Measurements from ENCODE around the gene HERC2. TPM values are rescaled to one million over a fixed set of nuclear protein-coding genes. Genes with fewer than 3 reads are reported as not detected.
"Not testable (repeated sequence)": the region's sequence is repeated elsewhere in the genome, so short reads cannot be mapped to it uniquely, and the experiment has no call there.

Gene HERC2
- 14.0 and 23.0 TPM in 2 replicates for total RNA-seq (2014; rRNA removed; shearing (Covaris generic))

GRCh38 chr15:28322129-28322588 is at the start of gene HERC2:
Gene HERC2 (minus strand): TSS chr15:28322179. CDS start chr15:28321433, 746 bp downstream.
- DNase-seq (ENCODE audit: low spot score): not testable (repeated sequence)

- not testable (repeated sequence) for DNase-seq (ENCODE audit: low spot score)
Observed at GRCh38 chr15:28365502-28365901, 43.5 kb upstream of the HERC2 start.

- DNase-seq (ENCODE audit: low spot score): not testable (repeated sequence)
Observed at GRCh38 chr15:28357984-28358383, 36.0 kb upstream of the HERC2 start, which contains the start of gene GOLGA6L24. Gene GOLGA6L24 (minus strand): TSS chr15:28358084. CDS start chr15:28358023, 61 bp downstream.

GRCh38 chr15:28321358-28322078 is 461 bp downstream of the HERC2 start:
- not testable (repeated sequence) for DNase-seq (ENCODE audit: low spot score)

- not testable (repeated sequence) for DNase-seq (ENCODE audit: low spot score)
Observed at GRCh38 chr15:28319725-28320124, 2.3 kb downstream of the HERC2 start.

- DNase-seq (ENCODE audit: low spot score): not testable (repeated sequence)
Observed at GRCh38 chr15:28318828-28319227, 3.2 kb downstream of the HERC2 start.

- not testable (repeated sequence) for DNase-seq (ENCODE audit: low spot score)
Observed at GRCh38 chr15:28318122-28318521, 3.9 kb downstream of the HERC2 start.

GRCh38 chr15:28316958-28317357 is 5.0 kb downstream of the HERC2 start:
- not testable (repeated sequence) for DNase-seq (ENCODE audit: low spot score)

- DNase-seq (ENCODE audit: low spot score): not testable (repeated sequence)
Observed at GRCh38 chr15:28310454-28310853, 11.5 kb downstream of the HERC2 start.

GRCh38 chr15:28308718-28309117 is 13.3 kb downstream of the HERC2 start:
- not testable (repeated sequence) for DNase-seq (ENCODE audit: low spot score)

GRCh38 chr15:28305700-28306099 is 16.3 kb downstream of the HERC2 start:
- not testable (repeated sequence) for DNase-seq (ENCODE audit: low spot score)

GRCh38 chr15:28297434-28297833 is 24.5 kb downstream of the HERC2 start:
- DNase-seq (ENCODE audit: low spot score): not testable (repeated sequence)

- DNase-seq (ENCODE audit: low spot score): not testable (repeated sequence)
Observed at GRCh38 chr15:28296814-28297213, 25.2 kb downstream of the HERC2 start.

- DNase-seq (ENCODE audit: low spot score): not testable (repeated sequence)
Observed at GRCh38 chr15:28295009-28295563, 26.9 kb downstream of the HERC2 start.

- DNase-seq (ENCODE audit: low spot score): not testable (repeated sequence)
Observed at GRCh38 chr15:28294560-28294959, 27.4 kb downstream of the HERC2 start.

GRCh38 chr15:28289694-28290463 is 32.1 kb downstream of the HERC2 start:
- no peak for DNase-seq (ENCODE audit: low spot score)

GRCh38 chr15:28288830-28289693 is 32.9 kb downstream of the HERC2 start:
- not testable (repeated sequence) for DNase-seq (ENCODE audit: low spot score)

GRCh38 chr15:28286659-28287058 is 35.3 kb downstream of the HERC2 start:
- DNase-seq (ENCODE audit: low spot score): not testable (repeated sequence)

- no peak for DNase-seq (ENCODE audit: low spot score)
Observed at GRCh38 chr15:28286031-28286430, 35.9 kb downstream of the HERC2 start.

GRCh38 chr15:28281876-28282275 is 40.1 kb downstream of the HERC2 start:
- DNase-seq (ENCODE audit: low spot score): no peak

- DNase-seq (ENCODE audit: low spot score): no peak
Observed at GRCh38 chr15:28274635-28275034, 47.3 kb downstream of the HERC2 start.

All from H4 (cell line).